GM19455 (cell line): Measurements from ENCODE around the gene UBAP2.

Source experiments
- ATAC-seq: cut with Tn5 transposase; IDR thresholded peaks from one replicate; pipeline ENCODE4 v1.9.1; 2021; ENCODE audit not compliant: unreplicated experiment

UBAP2 gene

GRCh38 chr9:33880211-33881089 lies 168.2 kb downstream of the UBAP2 start:
- ATAC-seq: no peak

GRCh38 chr9:33878691-33879366 lies 169.9 kb downstream of the UBAP2 start:
- no peak for ATAC-seq

- ATAC-seq: no peak
Observed at GRCh38 chr9:33877727-33878489, 170.8 kb downstream of the UBAP2 start.
